ENCODE results near the gene MAPT.

Gene MAPT

DNA sequence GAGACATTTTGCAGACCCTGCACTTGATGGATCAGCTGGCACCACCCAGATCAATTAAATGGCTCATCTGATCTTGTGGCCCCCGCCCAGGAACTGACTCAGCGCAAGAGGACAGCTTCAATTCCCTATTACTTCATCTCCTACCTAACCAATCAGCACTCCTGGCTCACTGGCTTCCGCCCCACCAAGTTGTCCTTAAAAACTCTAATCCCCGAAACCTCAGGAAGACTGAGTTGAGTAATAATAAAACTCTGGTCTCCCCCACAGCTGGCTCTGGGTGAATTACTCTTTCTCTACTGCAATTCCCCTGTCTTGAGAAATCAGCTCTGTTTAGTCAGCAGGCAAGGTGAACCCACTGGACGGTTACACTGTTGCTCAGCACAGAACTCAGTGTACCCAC is 26.1 kb upstream of the MAPT start:
- Histone ChIP-seq H3K4me2 (peak overlapping the region in 4 of 11 experiments; percentile 16 to 30 (median 28); a peak in 3 of 22 replicates), H3K36me3 (no peaks in the 10 kb centered on the region), H3K9me3 (replicated peaks in 1 of 11) (no peaks in the 10 kb centered on the region), H3K27me3 (no peaks in the 10 kb centered on the region), H3K27ac (no peak overlapping the region), H3K4me1 (peaks cover 8 to 26% (median 11%) of the 10 kb centered on the region in 10 experiments; a peak in 19 of 20 replicates), H4K20me1 (no peaks in the 10 kb centered on the region; a peak in 2 of 22 replicates), H3K9ac (no peak overlapping the region), H3K4me3 (no peak overlapping the region)
- no peak for TF ChIP-seq Cebpa-rat (IDR thresholded peaks at IDR 0.05)

DNA sequence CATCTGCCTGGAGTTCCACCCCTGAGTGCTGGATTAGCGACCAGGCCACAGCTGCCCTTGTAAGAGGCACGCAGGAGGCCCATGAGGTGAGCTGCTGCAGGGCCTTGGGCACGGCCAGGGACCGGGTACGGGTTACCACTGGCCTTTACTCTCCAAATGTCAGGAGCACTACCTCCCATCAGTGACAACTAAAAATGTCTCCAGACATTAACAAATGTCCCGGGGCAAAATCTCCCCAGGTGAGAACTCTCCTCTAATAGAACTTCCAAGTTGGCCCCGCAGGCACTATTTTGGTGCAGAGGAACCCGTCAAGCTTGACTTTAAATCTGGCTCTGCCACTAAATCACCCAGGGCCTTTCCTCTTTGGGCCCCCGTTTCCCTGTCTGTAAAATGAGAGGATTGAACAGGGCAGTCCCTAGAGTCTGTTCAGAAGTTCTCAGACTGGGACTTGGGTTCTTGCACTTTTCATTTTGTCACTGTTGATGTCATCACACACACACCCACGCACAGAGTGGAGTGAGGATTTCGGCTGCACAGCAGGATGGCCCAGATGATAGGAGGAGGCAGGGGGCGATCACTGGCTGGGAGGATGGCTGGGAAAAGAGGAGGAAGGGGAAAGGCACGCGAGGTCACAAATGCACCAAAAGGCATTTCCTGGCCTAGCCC is 24.5 kb upstream of the MAPT start:
- Histone ChIP-seq H3K4me1 (peaks cover 16 to 39% (median 20%) of the 10 kb centered on the region in 10 experiments), H3K36me3 (no peaks in the 10 kb centered on the region), H3K4me2 (peak overlapping the region; percentile 8 to 40 (median 29); a peak in 12 of 22 replicates), H4K20me1 (no peaks in the 10 kb centered on the region; a peak in 2 of 22 replicates), H3K4me3 (no peak overlapping the region), H3K27me3 (no peaks in the 10 kb centered on the region), H3K9me3 (replicated peaks in 1 of 11) (no peaks in the 10 kb centered on the region), H3K27ac (no peak overlapping the region), H3K9ac (no peak overlapping the region)
- TF ChIP-seq Cebpa-rat (IDR thresholded peaks at IDR 0.05) = no peak

DNA sequence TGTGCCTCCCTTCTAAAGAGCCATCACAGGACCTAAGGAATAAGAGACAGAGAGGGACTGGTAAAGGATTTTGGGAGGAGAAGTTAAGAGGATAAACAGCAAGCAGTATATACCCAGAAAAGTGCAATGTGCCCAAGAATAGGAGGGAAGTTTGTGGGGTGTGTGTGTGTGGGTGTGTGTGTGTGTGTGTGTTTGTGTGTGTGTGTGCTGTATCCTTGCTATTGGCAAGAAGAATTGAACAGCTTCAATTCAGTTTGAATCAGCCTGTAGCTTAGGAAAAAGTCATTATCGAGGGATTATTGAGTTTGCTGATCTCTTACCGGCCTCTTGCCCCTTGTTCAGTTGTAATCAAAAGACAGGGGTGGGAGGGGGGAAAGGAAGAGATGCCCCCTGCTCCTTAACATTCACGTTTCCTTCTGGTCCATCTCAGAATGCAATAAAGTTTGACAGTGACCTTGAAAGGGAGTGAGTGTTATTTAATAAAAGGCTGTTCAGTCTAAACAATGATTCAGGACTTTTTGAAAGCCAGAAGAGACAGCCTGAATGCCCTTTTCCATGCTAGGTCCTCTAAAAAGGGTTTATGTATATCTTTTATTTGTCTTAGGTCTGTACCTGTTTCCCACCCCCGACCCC is 23.9 kb upstream of the MAPT start:
- no peak overlapping the region for H3K4me3 ChIP-seq
- H3K27ac ChIP-seq = no peak overlapping the region
- no peaks in the 10 kb centered on the region for H3K36me3 ChIP-seq
- H3K9ac ChIP-seq = no peak overlapping the region
- no peaks in the 10 kb centered on the region for H3K27me3 ChIP-seq
- H3K9me3 ChIP-seq (replicated peaks in 1 of 11) = no peaks in the 10 kb centered on the region
- H3K4me1 ChIP-seq = peaks cover 16 to 39% (median 20%) of the 10 kb centered on the region in 10 experiments
- peak overlapping the region in 10 of 11 experiments; percentile 8 to 40 (median 30); a peak in 10 of 22 replicates for H3K4me2 ChIP-seq
- no peaks in the 10 kb centered on the region; a peak in 2 of 22 replicates for H4K20me1 ChIP-seq
- TF ChIP-seq Cebpa-rat (IDR thresholded peaks at IDR 0.05) = no peak

DNA sequence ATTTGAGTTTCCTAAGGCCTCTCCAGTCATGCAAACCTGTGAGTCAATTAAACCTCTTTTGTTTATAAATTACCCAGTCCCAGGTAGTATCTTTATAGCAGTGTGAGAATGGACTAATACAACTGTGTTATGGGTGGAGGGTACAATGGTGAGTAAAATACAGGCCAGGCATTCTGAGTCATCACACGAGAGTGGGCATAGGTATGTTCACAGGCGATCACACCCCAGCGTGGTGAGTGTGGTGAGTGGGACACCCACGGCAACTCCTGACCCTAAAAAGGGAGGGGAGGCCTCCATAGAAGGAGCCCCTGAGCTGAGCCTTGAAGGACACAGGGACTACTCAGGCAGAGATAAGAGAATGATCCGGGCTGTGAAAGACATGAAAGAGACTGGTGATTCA is 22.6 kb upstream of the MAPT start:
- H3K9ac ChIP-seq = no peak overlapping the region
- no peak for TF ChIP-seq Cebpa-rat (IDR thresholded peaks at IDR 0.05)
- H4K20me1 ChIP-seq = no peaks in the 10 kb centered on the region; a peak in 2 of 22 replicates
- no peaks in the 10 kb centered on the region for H3K9me3 ChIP-seq (replicated peaks in 1 of 11)
- peaks cover 16 to 39% (median 20%) of the 10 kb centered on the region in 10 experiments for H3K4me1 ChIP-seq
- H3K4me2 ChIP-seq = no peak overlapping the region
- no peaks in the 10 kb centered on the region for H3K27me3 ChIP-seq
- no peak overlapping the region for H3K27ac ChIP-seq
- no peaks in the 10 kb centered on the region for H3K36me3 ChIP-seq
- no peak overlapping the region for H3K4me3 ChIP-seq

DNA sequence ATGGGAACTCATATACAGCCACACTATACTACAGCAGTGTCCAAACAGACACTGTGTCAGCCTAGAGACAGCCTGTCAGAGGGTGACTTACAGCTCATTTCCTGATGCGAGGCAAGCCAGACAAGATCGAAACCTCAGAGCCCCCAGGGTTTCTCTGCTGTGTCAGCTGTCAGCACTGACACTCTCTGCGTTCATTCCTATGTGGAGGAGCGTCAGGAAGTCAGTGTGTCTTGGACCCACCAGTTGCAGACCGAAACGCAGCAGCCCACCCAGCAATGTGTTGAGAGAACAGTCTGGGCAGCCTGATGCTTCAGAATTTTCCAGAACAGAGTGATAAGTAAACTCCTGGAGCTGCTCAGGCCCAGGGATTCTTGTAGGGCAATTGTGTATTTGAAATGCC is 20.6 kb upstream of the MAPT start:
- Histone ChIP-seq H3K4me2 (peak overlapping the region in 10 of 11 experiments; percentile 10 to 55 (median 46); a peak in 19 of 22 replicates), H3K27ac (peak overlapping the region in 1 of 11 experiments; percentile 0; a peak in 1 of 22 replicates), H3K36me3 (no peaks in the 10 kb centered on the region), H3K9me3 (replicated peaks in 1 of 11) (peaks cover 0 to 11% (median 0%) of the 10 kb centered on the region in 11 experiments; a peak in 4 of 22 replicates), H3K9ac (peak overlapping the region in 2 of 11 experiments; percentile 31 to 32; a peak in 2 of 22 replicates), H3K27me3 (no peaks in the 10 kb centered on the region), H3K4me3 (no peak overlapping the region), H3K4me1 (peaks cover 16 to 30% (median 20%) of the 10 kb centered on the region in 10 experiments), H4K20me1 (no peaks in the 10 kb centered on the region; a peak in 2 of 22 replicates)
- no peak for TF ChIP-seq Cebpa-rat (IDR thresholded peaks at IDR 0.05)

DNA sequence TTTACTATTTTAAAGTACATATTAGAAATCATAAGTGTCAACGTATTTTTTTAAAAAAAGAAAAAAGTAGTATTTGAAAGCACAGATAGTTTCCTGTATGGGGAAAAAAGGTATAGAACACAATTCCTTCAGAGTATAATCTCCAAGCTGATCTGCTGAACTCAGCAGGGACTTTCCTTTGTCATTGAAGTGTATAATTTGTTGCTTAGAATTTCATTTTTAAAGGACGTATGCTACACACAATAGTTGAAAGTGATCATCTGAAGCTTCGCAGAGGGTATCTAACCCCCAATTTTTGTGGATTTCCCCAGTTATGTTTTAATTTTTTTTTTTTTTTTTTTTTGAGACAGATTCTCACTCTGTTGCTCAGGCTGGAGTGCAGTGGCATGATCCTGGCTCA is 20.2 kb upstream of the MAPT start:
- Histone ChIP-seq H3K9me3 (replicated peaks in 1 of 11) (peaks cover 0 to 11% (median 0%) of the 10 kb centered on the region in 11 experiments; a peak in 4 of 22 replicates), H3K4me3 (no peak overlapping the region), H3K27ac (peak overlapping the region in 1 of 11 experiments; percentile 0; a peak in 1 of 22 replicates), H3K4me2 (peak overlapping the region in 9 of 11 experiments; percentile 36 to 55 (median 46); a peak in 14 of 22 replicates), H4K20me1 (no peaks in the 10 kb centered on the region; a peak in 2 of 22 replicates), H3K27me3 (no peaks in the 10 kb centered on the region), H3K9ac (peak overlapping the region in 2 of 11 experiments; percentile 31 to 32; a peak in 1 of 22 replicates), H3K4me1 (peaks cover 16 to 29% (median 20%) of the 10 kb centered on the region in 10 experiments), H3K36me3 (no peaks in the 10 kb centered on the region)
- no peak for TF ChIP-seq Cebpa-rat (IDR thresholded peaks at IDR 0.05)

DNA sequence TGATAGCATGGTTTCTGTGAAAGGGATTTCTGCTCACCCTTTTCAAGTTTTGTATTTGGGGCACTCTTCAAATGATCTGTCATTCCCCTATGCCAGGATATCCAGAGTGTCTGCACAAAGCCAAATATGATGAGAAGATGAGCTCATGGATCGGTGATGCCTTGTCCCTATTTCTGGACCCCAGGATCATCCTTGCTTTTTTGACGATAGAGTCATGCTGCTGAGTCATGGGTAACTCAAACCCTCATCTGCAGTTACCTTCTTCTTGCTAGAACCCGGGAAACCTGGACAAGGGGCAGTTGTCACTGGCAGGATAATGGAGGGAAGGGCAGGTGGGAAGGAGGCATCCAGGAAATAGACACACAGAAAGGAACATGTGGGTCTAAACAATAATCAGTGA is 17.8 kb upstream of the MAPT start:
- TF ChIP-seq Cebpa-rat (IDR thresholded peaks at IDR 0.05) = no peak
- Histone ChIP-seq H3K9me3 (replicated peaks in 1 of 11) (peaks cover 0 to 11% (median 0%) of the 10 kb centered on the region in 11 experiments; a peak in 4 of 22 replicates), H3K4me3 (no peak overlapping the region), H3K36me3 (no peaks in the 10 kb centered on the region), H3K9ac (no peak overlapping the region), H4K20me1 (no peaks in the 10 kb centered on the region; a peak in 1 of 22 replicates), H3K27ac (no peak overlapping the region), H3K4me1 (peaks cover 8 to 17% (median 12%) of the 10 kb centered on the region in 10 experiments; a peak in 17 of 20 replicates), H3K27me3 (no peaks in the 10 kb centered on the region), H3K4me2 (no peak overlapping the region)

DNA sequence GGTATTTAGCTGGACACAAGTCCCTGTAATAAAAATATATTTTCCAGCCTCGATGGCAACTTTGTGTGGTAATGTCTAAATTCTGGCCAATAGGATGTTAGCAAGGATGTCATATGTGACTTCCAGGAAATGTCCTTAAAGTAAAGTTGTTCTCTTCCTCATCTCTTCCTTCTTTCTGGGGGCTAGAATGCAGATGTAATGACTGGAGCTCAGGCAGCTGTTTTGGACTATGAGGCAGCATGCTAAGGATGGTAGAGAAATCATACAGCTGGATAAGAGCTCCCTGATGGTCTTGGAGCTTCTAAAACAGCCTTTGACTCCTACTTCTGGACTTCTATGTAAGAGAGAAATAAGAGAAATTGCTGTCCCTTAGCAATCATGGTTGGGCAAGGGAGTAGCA is 16.9 kb upstream of the MAPT start:
- H4K20me1 ChIP-seq = no peaks in the 10 kb centered on the region; a peak in 1 of 22 replicates
- no peak for TF ChIP-seq Cebpa-rat (IDR thresholded peaks at IDR 0.05)
- H3K4me1 ChIP-seq = peaks cover 9 to 17% (median 12%) of the 10 kb centered on the region in 10 experiments; a peak in 17 of 20 replicates
- no peak overlapping the region for H3K27ac ChIP-seq
- no peak overlapping the region for H3K4me3 ChIP-seq
- H3K27me3 ChIP-seq = no peaks in the 10 kb centered on the region
- H3K36me3 ChIP-seq = no peaks in the 10 kb centered on the region
- no peak overlapping the region for H3K9ac ChIP-seq
- peaks cover 0 to 11% (median 0%) of the 10 kb centered on the region in 11 experiments; a peak in 4 of 22 replicates for H3K9me3 ChIP-seq (replicated peaks in 1 of 11)
- H3K4me2 ChIP-seq = no peak overlapping the region

DNA sequence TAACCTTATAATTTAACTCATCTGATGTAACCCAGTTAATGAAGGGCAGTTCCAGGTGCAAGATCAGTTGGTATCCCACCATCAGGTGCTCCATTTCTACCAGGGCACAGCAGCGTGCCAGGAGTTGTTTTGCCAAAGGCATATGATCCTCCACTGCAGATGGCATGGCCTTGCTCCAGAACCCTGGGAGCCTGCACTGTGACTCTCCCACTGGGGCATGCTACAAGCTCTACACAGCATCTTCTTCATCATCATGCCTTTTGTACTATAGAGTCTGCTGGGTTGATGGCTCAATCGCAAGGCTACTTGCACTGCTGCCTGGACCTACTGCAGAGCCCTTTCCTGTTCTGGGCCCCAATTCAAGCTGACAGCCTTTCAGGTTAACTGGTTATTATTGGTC is 11.3 kb upstream of the MAPT start:
- Histone ChIP-seq H3K4me3 (no peak overlapping the region), H3K4me2 (no peak overlapping the region), H4K20me1 (no peaks in the 10 kb centered on the region), H3K9ac (no peak overlapping the region), H3K4me1 (peaks cover 0 to 5% (median 0%) of the 10 kb centered on the region in 10 experiments; a peak in 3 of 20 replicates), H3K27me3 (no peaks in the 10 kb centered on the region), H3K9me3 (replicated peaks in 1 of 11) (peaks cover 0 to 2% (median 0%) of the 10 kb centered on the region in 11 experiments; a peak in 2 of 22 replicates), H3K27ac (no peak overlapping the region), H3K36me3 (no peaks in the 10 kb centered on the region)
- no peak for TF ChIP-seq Cebpa-rat (IDR thresholded peaks at IDR 0.05)

Data from BLaER1 treated with 17β-estradiol and CSF1 and Interleukin-3, amounts not matched to agents 10 nM and 100 nM (cell line).